Measurements from ENCODE around the gene GALNT10.

The GALNT10 gene

GRCh38 chr5:154166901-154167791, 23.4 kb upstream of the GALNT10 start:
- no peak overlapping the region for H3K4me3 Mint-ChIP-seq
- no peaks in the 10 kb centered on the region for H3K36me3 Mint-ChIP-seq
- peaks cover 7% of the 10 kb centered on the region for H3K27me3 Mint-ChIP-seq

GRCh38 chr5:154168395-154168794, 22.1 kb upstream of the GALNT10 start:
- H3K36me3 Mint-ChIP-seq: no peaks in the 10 kb centered on the region
- H3K27me3 Mint-ChIP-seq: peaks cover 7% of the 10 kb centered on the region
- no peaks in the 10 kb centered on the region for H3K9me3 Mint-ChIP-seq (ENCODE audit: low read depth)
- no peak overlapping the region for H3K27ac Mint-ChIP-seq
- H3K4me1 Mint-ChIP-seq (ENCODE audit: low read depth): no peaks in the 10 kb centered on the region
- no peak overlapping the region for H3K4me3 Mint-ChIP-seq

More at GRCh38 chr5:154166901-154167791, 23.4 kb upstream of the GALNT10 start:
- Mint-ChIP-seq H3K4me1 (ENCODE audit: low read depth) (no peaks in the 10 kb centered on the region), H3K9me3 (ENCODE audit: low read depth) (no peaks in the 10 kb centered on the region), H3K27ac (no peak overlapping the region)

- H3K9me3 Mint-ChIP-seq (ENCODE audit: low read depth): no peaks in the 10 kb centered on the region
- H3K4me3 Mint-ChIP-seq: no peak overlapping the region
- no peaks in the 10 kb centered on the region for H3K27me3 Mint-ChIP-seq
- H3K4me1 Mint-ChIP-seq (ENCODE audit: low read depth): no peaks in the 10 kb centered on the region
- H3K36me3 Mint-ChIP-seq: no peaks in the 10 kb centered on the region
- H3K27ac Mint-ChIP-seq: no peak overlapping the region
Measured at GRCh38 chr5:154172785-154173184, 17.7 kb upstream of the GALNT10 start.

- H3K9me3 Mint-ChIP-seq (ENCODE audit: low read depth): no peaks in the 10 kb centered on the region
- H3K4me1 Mint-ChIP-seq (ENCODE audit: low read depth): no peaks in the 10 kb centered on the region
- H3K27me3 Mint-ChIP-seq: peaks cover 3% of the 10 kb centered on the region
- no peak overlapping the region for H3K27ac Mint-ChIP-seq
- no peaks in the 10 kb centered on the region for H3K36me3 Mint-ChIP-seq
- H3K4me3 Mint-ChIP-seq: no peak overlapping the region
Measured at GRCh38 chr5:154174091-154174490, 16.4 kb upstream of the GALNT10 start.

GRCh38 chr5:154176181-154176580, 14.4 kb upstream of the GALNT10 start:
- Mint-ChIP-seq H3K9me3 (ENCODE audit: low read depth) (no peaks in the 10 kb centered on the region), H3K4me3 (no peak overlapping the region), H3K27ac (no peak overlapping the region), H3K27me3 (peaks cover 3% of the 10 kb centered on the region), H3K36me3 (no peaks in the 10 kb centered on the region), H3K4me1 (ENCODE audit: low read depth) (no peaks in the 10 kb centered on the region)

GRCh38 chr5:154178661-154179060, 11.9 kb upstream of the GALNT10 start:
- H3K9me3 Mint-ChIP-seq (ENCODE audit: low read depth): no peaks in the 10 kb centered on the region
- no peaks in the 10 kb centered on the region for H3K36me3 Mint-ChIP-seq
- H3K27ac Mint-ChIP-seq: no peak overlapping the region
- no peak overlapping the region for H3K4me3 Mint-ChIP-seq
- H3K27me3 Mint-ChIP-seq: peaks cover 3% of the 10 kb centered on the region
- no peaks in the 10 kb centered on the region for H3K4me1 Mint-ChIP-seq (ENCODE audit: low read depth)

- Mint-ChIP-seq H3K27me3 (peaks cover 3% of the 10 kb centered on the region), H3K4me1 (ENCODE audit: low read depth) (no peaks in the 10 kb centered on the region), H3K27ac (no peak overlapping the region), H3K4me3 (no peak overlapping the region), H3K36me3 (no peaks in the 10 kb centered on the region), H3K9me3 (ENCODE audit: low read depth) (no peaks in the 10 kb centered on the region)
Measured at GRCh38 chr5:154179846-154180710, 10.5 kb upstream of the GALNT10 start.

GRCh38 chr5:154181161-154181560, 9.4 kb upstream of the GALNT10 start:
- Mint-ChIP-seq H3K4me1 (ENCODE audit: low read depth) (no peaks in the 10 kb centered on the region), H3K4me3 (no peak overlapping the region), H3K9me3 (ENCODE audit: low read depth) (no peaks in the 10 kb centered on the region), H3K27me3 (peaks cover 3% of the 10 kb centered on the region), H3K27ac (no peak overlapping the region), H3K36me3 (no peaks in the 10 kb centered on the region)

- Mint-ChIP-seq H3K36me3 (no peaks in the 10 kb centered on the region), H3K4me1 (ENCODE audit: low read depth) (peaks cover 32% of the 10 kb centered on the region), H3K27ac (peak overlapping the region; percentile 90), H3K4me3 (peak overlapping the region; percentile 85), H3K27me3 (no peaks in the 10 kb centered on the region), H3K9me3 (ENCODE audit: low read depth) (no peaks in the 10 kb centered on the region)
Measured at GRCh38 chr5:154189256-154189818, 1.2 kb upstream of the GALNT10 start.

- Mint-ChIP-seq H3K4me3 (peak overlapping the region; percentile 85), H3K9me3 (ENCODE audit: low read depth) (no peaks in the 10 kb centered on the region), H3K4me1 (ENCODE audit: low read depth) (peaks cover 37% of the 10 kb centered on the region), H3K27ac (peak overlapping the region; percentile 80), H3K36me3 (no peaks in the 10 kb centered on the region), H3K27me3 (no peaks in the 10 kb centered on the region)
Measured at GRCh38 chr5:154189819-154190594, 526 bp upstream of the GALNT10 start.

GRCh38 chr5:154191467-154192261, 1.1 kb downstream of the GALNT10 start:
- H3K4me3 Mint-ChIP-seq: peak overlapping the region; percentile 92
- peaks cover 8% of the 10 kb centered on the region for H3K36me3 Mint-ChIP-seq
- H3K4me1 Mint-ChIP-seq (ENCODE audit: low read depth): peaks cover 44% of the 10 kb centered on the region
- H3K9me3 Mint-ChIP-seq (ENCODE audit: low read depth): no peaks in the 10 kb centered on the region
- no peaks in the 10 kb centered on the region for H3K27me3 Mint-ChIP-seq
- H3K27ac Mint-ChIP-seq: peak overlapping the region; percentile 89

GRCh38 chr5:154193283-154193682, 2.8 kb downstream of the GALNT10 start:
- H3K4me3 Mint-ChIP-seq: no peak overlapping the region
- H3K36me3 Mint-ChIP-seq: peaks cover 10% of the 10 kb centered on the region
- H3K4me1 Mint-ChIP-seq (ENCODE audit: low read depth): peaks cover 61% of the 10 kb centered on the region
- no peak overlapping the region for H3K27ac Mint-ChIP-seq
- H3K27me3 Mint-ChIP-seq: no peaks in the 10 kb centered on the region
- H3K9me3 Mint-ChIP-seq (ENCODE audit: low read depth): no peaks in the 10 kb centered on the region

- peaks cover 65% of the 10 kb centered on the region for H3K4me1 Mint-ChIP-seq (ENCODE audit: low read depth)
- peaks cover 10% of the 10 kb centered on the region for H3K36me3 Mint-ChIP-seq
- H3K27me3 Mint-ChIP-seq: no peaks in the 10 kb centered on the region
- no peak overlapping the region for H3K4me3 Mint-ChIP-seq
- H3K9me3 Mint-ChIP-seq (ENCODE audit: low read depth): no peaks in the 10 kb centered on the region
- H3K27ac Mint-ChIP-seq: no peak overlapping the region
Measured at GRCh38 chr5:154193701-154194121, 3.2 kb downstream of the GALNT10 start.

Measured in activated naive CD8-positive, alpha-beta T cell (primary cell).